H1 (cell line): Measurements from ENCODE around the gene SLC35F1. TPM values are rescaled to one million over a fixed set of nuclear protein-coding genes. Genes with fewer than 3 reads are reported as not detected.

Source experiments
- RNF2 ChIP-seq: fragments of 200-900, 300-1000 bp; sonication (generic); IDR thresholded peaks from 2 replicates; pipeline ENCODE4 v1.7.1; 2016; ENCODE audit warnings: borderline replicate concordance, low read depth, mild to moderate bottlenecking, antibody characterized with exemption, low read length; ENCODE audit not compliant: poor library complexity, severe bottlenecking; ENCODE audit errors: missing control alignments
- polyA plus RNA-seq, 7 experiments: library from polyadenylated mRNA; depleted of rRNA in 3 of 7; stranded (reverse) in 5 of 7; unstranded in 2 of 7; fragments of >200 nt in 5 of 7; fragments of 200-250 nt in 2 of 7; gene quantifications; 1 replicate in 5 of 7; 2 replicates in 1 of 7; 4 replicates in 1 of 7; pipeline versions ENCODE4 v1.2.1 to v1.2.3, GENCODE V29; 2011 to 2013; ENCODE audit warnings: missing spikeins in 2 of 7, mixed read lengths in 2 of 7
- total RNA-seq: library from RNA; stranded (reverse); fragmentation: NEBNext Ultra II Directional; extraction: Animal tissue kit (Norgen Biotek cat#: 25700); gene quantifications from 2 replicates; pipeline ENCODE4 v1.2.1, GENCODE V29; 2021
- TF ChIP-seq, protein P1 (sequence below): fragments of 300-600 bp; sonication (generic); IDR thresholded peaks from 2 replicates; pipeline ENCODE4 v1.7.1; 2012; ENCODE audit warnings: low read length, moderate library complexity, mild to moderate bottlenecking, inconsistent platforms; ENCODE audit not compliant: insufficient replicate concordance

SLC35F1 gene
- total and polyA plus RNA-seq, 2 of the 8 experiments (the other 6 are each of a cell fraction or from before 2014, with no cell fraction given): 7.0 to 10.0 TPM

DNA sequence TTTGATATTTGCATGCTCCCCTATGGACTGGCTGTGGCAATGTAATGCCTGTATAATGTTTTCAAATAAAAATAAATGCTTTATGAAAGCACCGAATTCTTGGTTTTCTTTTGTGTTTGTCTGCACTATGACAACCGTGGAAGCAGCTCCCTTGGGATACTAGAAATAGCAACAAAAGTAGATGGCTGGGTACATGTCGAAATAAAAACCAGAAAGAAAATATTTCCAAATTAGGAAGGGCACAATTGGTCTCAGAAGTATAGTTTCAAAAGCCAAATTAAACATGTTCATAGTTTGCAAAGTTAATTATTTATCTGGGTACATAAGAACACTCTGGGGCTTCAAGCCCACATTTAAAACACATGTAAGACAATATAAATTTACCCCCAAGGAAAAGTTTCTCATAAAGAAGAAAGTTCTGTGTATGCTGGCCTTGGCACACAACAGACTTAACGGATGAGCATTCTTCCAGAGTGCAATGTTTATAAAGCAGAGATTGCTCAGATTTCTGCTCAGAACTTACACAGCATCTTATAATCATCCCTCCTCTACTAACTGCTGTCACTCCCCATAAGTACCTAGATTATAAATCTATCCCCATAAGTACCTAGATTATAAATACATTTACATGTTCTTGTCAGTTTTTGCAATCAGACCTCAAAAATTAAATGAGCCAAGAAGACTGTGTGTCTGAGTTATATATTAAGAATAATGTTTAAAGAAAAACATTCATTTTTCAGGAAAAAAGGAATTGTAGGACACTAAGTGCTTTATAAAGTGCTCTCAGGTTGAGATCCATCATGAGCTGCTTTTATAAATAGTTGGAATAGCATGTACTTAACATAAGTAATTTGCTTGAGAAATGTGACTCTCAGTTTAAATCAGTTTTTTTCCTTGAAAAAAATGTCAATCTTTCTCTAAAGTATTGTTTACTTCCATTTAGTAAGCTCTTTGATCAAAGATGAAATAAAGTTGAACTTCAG lies 410.8 kb downstream of the SLC35F1 start (continued):
- TF ChIP-seq, protein P1, sequence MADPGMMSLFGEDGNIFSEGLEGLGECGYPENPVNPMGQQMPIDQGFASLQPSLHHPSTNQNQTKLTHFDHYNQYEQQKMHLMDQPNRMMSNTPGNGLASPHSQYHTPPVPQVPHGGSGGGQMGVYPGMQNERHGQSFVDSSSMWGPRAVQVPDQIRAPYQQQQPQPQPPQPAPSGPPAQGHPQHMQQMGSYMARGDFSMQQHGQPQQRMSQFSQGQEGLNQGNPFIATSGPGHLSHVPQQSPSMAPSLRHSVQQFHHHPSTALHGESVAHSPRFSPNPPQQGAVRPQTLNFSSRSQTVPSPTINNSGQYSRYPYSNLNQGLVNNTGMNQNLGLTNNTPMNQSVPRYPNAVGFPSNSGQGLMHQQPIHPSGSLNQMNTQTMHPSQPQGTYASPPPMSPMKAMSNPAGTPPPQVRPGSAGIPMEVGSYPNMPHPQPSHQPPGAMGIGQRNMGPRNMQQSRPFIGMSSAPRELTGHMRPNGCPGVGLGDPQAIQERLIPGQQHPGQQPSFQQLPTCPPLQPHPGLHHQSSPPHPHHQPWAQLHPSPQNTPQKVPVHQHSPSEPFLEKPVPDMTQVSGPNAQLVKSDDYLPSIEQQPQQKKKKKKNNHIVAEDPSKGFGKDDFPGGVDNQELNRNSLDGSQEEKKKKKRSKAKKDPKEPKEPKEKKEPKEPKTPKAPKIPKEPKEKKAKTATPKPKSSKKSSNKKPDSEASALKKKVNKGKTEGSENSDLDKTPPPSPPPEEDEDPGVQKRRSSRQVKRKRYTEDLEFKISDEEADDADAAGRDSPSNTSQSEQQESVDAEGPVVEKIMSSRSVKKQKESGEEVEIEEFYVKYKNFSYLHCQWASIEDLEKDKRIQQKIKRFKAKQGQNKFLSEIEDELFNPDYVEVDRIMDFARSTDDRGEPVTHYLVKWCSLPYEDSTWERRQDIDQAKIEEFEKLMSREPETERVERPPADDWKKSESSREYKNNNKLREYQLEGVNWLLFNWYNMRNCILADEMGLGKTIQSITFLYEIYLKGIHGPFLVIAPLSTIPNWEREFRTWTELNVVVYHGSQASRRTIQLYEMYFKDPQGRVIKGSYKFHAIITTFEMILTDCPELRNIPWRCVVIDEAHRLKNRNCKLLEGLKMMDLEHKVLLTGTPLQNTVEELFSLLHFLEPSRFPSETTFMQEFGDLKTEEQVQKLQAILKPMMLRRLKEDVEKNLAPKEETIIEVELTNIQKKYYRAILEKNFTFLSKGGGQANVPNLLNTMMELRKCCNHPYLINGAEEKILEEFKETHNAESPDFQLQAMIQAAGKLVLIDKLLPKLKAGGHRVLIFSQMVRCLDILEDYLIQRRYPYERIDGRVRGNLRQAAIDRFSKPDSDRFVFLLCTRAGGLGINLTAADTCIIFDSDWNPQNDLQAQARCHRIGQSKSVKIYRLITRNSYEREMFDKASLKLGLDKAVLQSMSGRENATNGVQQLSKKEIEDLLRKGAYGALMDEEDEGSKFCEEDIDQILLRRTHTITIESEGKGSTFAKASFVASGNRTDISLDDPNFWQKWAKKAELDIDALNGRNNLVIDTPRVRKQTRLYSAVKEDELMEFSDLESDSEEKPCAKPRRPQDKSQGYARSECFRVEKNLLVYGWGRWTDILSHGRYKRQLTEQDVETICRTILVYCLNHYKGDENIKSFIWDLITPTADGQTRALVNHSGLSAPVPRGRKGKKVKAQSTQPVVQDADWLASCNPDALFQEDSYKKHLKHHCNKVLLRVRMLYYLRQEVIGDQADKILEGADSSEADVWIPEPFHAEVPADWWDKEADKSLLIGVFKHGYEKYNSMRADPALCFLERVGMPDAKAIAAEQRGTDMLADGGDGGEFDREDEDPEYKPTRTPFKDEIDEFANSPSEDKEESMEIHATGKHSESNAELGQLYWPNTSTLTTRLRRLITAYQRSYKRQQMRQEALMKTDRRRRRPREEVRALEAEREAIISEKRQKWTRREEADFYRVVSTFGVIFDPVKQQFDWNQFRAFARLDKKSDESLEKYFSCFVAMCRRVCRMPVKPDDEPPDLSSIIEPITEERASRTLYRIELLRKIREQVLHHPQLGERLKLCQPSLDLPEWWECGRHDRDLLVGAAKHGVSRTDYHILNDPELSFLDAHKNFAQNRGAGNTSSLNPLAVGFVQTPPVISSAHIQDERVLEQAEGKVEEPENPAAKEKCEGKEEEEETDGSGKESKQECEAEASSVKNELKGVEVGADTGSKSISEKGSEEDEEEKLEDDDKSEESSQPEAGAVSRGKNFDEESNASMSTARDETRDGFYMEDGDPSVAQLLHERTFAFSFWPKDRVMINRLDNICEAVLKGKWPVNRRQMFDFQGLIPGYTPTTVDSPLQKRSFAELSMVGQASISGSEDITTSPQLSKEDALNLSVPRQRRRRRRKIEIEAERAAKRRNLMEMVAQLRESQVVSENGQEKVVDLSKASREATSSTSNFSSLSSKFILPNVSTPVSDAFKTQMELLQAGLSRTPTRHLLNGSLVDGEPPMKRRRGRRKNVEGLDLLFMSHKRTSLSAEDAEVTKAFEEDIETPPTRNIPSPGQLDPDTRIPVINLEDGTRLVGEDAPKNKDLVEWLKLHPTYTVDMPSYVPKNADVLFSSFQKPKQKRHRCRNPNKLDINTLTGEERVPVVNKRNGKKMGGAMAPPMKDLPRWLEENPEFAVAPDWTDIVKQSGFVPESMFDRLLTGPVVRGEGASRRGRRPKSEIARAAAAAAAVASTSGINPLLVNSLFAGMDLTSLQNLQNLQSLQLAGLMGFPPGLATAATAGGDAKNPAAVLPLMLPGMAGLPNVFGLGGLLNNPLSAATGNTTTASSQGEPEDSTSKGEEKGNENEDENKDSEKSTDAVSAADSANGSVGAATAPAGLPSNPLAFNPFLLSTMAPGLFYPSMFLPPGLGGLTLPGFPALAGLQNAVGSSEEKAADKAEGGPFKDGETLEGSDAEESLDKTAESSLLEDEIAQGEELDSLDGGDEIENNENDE: no peak
- no peak for TF ChIP-seq RNF2
